GM21447 (cell line): Measurements from ENCODE around the gene S100P.

Source experiments
- ATAC-seq: cut with Tn5 transposase; IDR thresholded peaks from one replicate; pipeline ENCODE4 v1.9.1; 2021; ENCODE audit not compliant: unreplicated experiment

S100P gene

DNA sequence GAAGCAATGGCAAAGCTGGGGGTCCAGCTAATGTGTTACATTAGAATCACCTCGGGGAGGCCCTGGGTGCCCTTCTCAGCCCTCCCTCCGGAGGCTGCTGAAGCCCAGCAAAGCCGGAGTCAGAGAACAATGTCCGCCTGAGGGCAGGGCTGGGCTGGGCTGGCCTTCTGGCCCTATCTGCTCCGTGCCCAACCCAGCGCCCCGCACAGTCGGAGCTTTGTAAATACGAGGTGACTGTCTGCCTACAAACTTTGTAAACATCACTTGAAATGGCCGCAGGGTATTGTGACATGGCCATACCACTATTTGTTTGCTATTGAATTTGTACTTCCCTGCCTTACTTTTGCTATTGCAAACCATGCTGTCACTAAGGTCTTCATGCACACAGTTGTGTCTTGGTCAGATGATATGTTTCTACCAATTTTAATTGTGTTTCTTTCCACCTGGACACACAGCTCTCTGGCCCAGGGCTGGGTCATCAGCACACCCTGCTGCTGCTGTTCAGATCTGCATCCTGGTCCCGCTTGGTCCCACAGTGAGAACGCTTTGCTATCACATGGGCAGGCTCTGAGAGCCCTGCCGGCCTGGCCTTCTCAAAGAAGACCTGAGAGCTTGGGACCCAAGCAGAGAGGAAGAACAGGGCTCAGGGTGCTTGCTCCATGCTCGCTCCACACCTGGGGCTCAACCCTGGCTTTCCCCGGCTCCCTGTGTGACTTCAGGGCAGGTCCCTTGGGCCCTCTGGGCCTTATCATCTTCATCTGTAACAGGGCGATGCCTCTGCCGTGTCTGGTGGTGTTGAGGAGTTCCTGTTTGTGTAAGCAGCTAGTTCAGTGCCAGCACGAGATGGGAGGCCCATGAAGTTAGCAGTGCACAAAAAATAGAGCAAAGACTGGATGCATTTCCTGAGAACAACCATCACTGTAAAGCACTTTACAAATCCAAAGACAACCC is 2.3 kb downstream of the S100P start:
- ATAC-seq, result no peak

DNA sequence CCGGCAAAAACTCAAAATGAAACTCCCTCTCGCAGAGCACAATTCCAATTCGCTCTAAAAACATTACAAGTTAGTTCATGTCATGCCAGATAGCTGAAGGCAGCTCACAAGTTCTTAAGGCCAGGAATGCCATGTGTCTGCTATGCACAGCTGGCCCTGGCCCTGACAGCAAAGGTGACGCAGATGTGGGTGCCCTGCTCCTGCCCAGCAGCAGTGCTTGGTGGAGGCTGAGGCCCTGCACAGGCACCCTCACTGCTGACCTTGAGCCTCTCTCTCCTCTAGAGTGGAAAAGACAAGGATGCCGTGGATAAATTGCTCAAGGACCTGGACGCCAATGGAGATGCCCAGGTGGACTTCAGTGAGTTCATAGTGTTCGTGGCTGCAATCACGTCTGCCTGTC is 2.9 kb downstream of the S100P start:
- ATAC-seq, result no peak

DNA sequence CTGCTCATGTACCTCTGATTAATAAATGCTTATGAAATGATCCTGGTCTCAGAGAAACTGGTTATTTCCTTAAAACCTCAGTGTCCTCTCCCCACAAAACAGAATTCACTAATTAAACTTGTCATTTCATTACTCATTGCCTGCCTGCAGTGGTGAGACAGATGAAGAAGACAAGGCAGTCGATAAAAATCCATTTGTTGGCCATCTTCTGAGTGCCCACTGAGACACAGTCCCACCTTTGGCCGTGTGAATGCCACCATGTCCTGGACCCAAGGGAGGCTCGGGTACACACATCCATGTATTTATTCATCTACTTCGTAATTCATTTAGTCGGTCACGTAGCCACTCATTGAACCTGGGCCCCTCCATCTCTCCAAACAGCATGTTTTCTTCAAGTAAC is 3.5 kb downstream of the S100P start:
- ATAC-seq, result no peak

DNA sequence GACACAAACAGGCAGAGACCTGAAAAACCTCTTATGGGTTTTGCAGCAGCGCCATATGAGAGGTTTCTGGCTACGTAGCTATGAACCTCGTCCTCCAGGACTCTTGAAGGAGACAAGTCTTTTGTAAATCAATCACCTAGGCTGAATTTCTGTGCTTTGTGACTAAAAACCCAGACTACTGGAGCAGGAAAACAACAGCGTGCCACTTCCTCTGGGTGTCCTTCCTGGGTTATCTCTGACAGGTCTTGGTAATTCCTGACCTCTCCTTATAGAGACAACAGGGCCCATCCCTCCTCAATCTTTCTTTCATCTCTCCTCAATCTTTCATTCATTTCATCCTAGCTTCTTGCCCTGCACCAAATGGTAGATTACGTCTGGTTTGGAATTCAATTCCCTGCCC is 5.7 kb downstream of the S100P start:
- ATAC-seq, result no peak

DNA sequence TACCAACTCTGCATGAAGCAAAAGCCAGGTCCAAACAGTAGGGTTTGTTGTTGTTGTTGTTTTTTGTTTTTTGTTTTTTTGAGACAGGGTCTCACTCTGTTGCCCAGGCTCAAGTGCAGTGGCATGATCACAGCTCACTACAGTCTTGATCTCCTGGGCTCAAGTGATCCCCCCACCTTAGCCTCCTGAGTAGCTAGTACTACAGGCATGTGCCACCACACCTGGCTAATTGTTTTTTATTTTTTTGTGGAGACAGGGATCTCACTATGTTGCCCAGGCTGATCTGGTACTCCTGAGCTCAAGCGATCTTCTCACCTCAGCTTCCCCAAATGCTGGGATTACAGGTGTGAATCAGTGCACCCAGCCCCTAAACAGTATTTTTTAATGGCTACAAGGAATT is 6.2 kb downstream of the S100P start:
- no peak for ATAC-seq

DNA sequence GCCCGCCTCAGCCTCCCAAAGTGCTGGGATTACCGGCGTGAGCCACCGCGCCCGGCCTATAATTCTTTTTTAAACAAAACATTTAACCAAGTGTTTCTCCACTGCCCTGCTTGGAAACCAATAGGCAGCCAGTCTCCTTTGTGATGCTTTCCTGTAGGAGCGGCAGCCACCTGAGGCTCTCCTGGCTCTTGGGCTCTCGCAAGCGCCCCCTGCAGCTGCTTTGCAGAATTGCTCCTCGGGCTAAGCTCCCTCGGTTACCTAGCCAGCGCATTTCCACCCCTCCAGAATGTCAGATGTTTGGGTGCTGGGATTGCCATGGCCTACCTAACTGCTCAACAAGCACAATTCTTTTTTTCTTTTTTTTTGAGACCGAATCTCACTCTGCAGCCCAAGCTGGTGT is 7.7 kb downstream of the S100P start:
- no peak for ATAC-seq

DNA sequence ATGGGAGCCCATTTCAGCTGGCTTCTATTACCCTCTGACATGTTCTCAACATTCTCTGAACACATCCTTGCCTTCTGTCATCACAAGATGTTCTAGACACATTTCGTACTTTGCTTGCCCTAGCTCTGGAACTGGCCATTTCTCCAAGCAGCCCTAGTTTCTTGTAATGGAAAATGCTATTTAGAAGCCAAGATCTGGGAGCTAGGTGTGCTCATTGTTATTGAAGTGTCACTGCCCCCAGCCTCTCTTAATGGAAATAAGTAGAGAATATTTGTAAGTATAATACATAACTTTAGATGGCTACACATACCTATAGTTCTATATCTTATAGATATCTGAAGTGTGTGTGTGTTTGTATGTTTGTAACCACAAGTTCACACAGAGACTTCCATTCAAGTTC is 9.1 kb downstream of the S100P start:
- no peak for ATAC-seq

DNA sequence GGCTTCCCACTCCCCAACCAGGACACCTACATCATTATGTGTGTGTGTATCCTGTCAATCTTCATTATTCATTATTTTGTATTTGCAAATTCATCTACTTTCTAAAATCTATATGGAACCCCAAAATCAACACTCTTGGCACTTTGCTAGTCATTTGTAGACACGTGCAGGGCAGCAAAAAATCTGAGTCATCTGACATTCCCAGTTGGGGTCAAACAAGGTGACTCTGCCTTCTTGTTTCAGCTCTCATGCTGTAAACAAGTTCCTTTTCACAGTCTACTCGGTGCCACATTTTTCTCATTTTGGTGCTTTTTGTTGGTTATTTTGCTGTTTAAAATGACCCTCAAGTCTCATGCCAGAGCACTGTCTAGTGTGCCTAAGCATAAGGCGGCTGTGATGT is 10.1 kb downstream of the S100P start:
- no peak for ATAC-seq

DNA sequence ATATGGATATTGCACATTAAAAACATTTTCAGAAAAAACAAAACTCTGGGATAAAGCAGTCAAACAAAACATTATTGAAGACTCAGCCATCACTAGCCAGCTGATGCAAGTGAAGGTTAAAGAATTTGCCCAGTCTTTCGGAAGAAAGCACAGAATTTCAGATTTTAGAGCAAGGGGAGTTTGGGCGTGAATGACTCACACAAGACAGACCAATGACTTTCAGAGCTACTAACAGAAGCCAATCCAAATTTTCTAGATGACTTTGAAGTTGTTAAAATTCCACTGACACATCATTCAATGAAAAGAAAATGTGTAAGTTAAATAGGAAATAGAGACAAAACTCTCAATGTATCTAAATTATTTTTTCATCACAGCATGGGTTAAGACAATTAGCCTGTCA is 12.0 kb downstream of the S100P start:
- no peak for ATAC-seq

DNA sequence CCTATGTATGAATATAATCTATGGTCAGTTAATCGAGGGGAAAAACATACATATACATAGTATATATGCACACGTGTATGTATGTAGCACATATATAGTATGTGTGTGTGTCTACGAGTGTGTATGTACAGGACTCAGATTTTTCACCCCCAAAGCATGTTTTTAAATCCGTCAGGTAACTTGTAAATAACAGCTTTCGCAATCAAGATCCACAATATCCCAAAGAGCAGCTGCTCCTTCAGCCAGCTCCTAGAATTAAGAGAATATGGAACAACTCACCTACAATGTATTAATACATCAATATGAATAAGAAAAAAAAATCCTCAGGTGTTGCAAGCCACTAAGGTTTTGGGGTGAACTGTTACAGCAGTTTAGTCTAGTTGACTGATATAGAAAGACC is 12.5 kb downstream of the S100P start:
- no peak for ATAC-seq

DNA sequence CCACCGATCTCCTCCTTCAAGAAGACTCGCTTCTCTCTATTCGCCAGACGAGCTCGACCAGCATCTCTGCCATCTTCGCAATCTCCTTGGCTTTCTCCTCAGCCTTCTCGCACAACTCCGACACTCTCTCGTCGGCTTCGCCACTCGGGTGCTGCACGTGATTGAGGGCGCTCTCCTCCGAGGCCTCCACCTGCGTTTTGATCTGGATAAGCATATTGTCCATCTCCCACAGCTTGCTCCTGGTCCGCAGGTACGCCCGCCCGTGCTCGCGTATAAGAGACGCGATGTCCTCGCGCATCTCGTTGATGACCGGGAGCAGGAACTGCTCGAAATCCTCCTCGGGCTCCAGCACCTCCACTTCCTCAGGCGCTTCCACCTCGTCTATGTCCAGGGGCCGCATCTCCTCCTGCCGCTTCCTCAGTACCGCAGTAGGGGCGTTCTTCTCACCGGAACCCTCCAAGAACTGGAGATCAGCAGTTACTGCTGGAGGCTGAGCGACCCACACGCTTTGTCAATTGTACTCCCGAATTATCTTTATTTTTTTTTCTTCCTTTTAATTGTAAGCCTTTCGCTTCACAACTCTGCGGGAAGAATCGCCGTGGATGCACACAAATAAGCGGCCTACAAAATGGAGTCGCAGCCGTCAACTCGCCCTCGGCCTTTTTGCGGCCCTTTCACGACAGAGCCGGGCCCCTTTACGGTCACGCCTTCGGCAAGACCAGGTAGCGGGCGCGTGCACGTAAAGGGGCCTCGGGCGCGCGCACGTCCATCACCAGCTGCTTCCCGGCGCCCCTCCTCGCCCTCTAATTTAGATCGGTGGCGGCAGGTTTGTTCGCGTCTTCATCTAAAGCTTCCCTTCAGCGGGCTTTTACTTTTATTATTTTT is 15.8 kb downstream of the S100P start, which contains the start of gene MRFAP1L1:
TSS of gene MRFAP1L1 (minus strand) at position 636 of the 885 bp plus-strand sequence. CDS start at position 400, 236 bp downstream.
- peak; percentile 67 for ATAC-seq

DNA sequence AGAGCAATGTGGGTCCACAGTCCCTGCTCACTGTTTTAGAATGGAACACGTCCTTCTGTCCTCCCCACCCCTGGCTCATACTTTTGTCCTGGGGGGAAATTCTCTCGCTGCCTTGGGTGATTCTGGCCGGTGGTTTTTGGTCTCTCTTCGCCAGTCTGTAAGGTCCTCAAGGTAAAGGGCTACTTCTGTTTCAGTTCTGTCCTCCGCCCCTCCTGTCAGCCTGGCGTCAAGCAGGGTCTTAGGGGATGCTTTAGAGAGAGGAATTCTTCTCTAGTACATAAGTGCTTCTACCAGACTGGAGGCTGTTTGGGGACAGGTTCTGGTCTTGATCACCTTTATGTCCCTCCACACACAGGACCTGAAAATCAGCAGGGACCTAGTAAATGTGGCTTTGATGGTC is 16.6 kb downstream of the S100P start:
- peak; percentile 11 for ATAC-seq

DNA sequence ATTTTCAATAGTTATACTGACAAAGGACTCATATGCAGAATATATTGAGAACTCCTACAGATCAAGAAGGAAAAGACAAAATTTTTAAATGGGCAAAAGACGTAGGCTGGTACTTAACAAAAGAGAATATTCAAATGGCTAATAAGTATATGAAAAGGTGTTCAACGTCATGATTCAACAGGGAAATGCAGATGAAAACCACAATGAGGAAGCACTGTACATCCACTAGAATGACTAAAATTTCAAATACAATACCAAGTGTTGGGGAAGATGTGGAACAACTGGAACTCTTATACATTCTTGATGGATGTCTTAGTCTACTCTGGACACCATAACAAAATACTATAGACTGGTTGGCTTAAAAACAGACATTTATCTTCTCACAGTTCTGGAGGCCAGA is 17.3 kb downstream of the S100P start:
- ATAC-seq, result no peak

DNA sequence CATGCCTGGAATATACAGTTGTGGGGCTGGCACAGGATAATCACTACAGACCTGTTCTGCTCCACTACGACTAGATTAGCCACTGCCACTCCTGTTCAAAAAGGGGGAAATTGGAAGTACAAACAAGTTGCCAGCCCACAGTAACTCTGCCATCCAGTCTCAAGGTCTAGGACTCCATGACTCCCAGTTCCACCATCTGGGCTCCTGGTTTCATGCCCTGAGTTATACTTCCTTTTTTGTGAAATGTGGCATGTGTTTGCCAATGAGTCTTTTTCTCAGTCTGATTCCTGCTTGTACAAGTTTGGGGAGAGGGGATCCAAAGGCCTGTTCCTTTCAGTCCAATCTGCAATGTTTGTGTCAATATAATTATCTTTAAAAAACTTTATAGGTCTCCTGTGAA is 21.3 kb downstream of the S100P start:
- no peak for ATAC-seq

DNA sequence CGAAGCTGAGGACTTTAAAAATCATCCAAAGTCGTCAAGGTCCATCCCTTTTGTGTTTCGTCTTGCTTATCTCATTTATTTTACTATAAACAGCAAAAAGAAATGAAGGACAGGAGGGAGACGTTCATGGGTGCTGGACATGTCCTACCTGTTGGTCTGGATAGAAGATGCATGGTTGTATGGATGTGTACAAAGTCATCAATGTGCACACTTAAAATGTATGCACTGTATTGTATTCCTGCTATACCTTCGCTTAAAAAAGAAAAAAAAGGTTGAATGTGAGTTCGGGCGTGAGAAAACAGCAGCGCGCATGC is 22.0 kb downstream of the S100P start:
- ATAC-seq, result no peak

DNA sequence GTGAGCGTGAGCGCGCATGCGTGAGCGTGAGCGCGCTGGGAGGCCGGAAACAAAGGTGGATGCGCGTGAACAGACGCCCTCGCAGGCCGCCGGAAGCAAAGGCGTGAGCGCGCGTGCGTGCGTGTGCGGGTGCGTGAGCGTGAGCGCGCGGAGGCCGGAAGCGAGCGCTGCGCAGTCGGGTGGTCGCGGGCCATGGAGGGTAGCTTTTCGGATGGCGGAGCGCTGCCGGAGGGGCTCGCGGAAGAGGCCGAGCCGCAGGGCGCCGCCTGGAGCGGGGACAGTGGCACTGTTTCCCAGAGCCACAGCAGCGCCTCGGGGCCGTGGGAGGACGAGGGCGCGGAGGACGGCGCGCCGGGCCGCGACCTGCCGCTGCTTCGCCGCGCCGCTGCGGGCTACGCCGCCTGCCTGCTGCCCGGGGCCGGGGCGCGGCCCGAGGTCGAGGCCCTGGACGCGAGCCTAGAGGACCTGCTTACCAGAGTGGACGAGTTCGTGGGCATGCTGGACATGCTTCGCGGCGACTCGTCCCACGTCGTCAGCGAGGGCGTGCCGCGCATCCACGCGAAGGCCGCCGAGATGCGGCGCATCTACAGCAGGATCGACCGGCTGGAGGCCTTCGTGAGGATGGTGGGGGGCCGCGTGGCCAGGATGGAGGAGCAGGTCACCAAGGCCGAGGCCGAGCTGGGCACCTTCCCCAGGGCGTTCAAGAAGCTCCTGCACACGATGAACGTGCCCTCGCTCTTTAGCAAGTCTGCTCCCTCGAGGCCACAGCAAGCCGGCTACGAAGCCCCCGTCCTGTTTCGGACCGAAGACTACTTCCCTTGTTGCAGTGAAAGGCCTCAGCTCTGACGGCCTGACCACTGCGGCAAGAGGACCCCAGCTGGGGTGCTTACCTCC is 22.6 kb downstream of the S100P start, which contains the start of gene BLOC1S4:
TSS of gene BLOC1S4 (plus strand) at position 157 of the 894 bp plus-strand sequence. CDS start at position 193, 36 bp downstream.
- ATAC-seq, result peak; percentile 78

DNA sequence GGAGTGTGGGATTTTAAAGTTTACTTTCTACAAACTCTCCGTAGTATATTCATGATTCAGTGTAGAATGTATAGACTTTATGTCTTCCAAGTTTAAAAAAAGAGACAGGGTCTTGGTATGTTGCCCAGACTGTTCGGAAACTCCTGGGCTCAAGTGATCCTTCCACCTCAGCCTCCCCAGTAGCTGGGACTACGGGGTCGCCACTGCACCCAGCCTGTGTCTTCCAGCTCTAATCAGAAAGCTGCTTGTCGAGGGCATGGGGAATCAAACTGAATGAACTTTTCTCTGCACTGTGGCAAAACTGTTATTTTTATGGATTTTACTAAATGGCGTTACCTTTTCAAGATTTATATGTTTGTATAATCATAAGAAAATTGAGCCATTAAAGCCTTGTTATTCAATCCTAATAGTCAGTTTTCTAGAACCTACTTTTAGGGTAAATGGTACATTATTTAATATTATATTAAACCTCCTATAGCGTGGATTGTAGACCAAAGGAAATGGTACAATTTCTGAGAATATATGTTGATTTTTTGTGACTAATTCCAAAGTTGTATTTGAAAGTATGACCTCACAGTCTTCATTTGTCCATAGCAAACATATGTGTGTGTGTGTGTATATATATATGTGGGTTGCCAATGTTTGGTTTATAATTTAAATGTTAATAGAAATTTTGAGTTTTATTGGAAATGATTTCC is 23.4 kb downstream of the S100P start:
- no peak for ATAC-seq

DNA sequence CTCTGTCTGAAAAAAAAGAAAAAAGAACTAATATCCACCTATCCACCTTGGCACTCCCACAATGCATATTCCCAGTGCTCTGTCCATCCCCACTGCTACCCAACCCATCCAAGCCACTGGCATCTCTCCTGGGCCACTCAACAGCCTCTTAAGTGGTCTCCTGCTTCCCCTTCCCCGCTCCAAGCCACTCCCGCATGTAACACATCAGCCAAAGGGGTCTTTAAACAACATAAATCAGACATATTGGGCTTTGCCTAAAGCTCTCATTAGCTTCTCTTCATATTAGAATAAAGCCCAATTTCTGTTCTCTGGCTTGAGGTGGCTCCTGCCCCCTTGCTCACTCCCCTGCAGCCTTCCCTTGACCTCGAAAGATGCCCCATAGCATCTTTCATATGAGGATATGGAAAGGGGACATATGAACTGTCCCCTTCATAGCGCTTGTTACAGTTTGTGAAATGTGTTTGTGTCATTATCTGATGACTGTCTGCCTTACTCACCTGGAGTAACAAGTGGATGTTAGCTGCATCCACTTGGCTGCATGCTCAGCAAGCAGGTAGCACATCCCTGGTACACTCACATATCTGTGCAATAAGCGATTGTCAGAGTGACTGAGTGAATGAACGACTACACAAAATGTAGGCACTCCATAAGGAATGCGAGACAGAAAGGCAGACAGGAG is 25.4 kb downstream of the S100P start:
- ATAC-seq, result no peak

DNA sequence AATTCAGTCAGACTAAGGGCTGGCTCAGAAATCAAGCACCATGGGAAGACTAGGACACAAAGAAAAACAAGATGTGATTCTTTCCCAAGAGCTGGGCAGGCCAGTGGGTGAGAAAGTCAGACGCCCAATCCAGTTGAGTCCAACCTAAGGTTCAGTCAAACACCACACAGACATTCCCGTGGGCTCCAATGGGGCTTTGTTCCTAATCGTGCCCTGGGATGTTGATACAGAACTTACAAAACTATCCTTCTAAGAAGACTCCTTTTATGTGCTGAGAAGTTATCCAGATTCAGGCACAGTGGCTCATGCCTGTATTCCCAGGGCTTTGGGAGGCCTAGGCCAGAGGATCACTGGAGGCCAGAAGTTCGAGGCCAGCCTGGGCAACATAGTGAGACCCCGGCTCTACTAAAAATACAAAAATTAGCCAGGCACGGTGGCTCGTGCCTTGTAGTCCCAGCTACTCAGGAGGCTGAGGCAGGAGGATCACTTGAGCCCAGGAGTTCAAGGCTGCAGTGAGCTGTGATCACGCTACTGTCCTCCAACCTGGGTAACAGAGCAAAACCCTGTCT is 26.0 kb downstream of the S100P start:
- ATAC-seq, result no peak
